ENCODE results near the gene FGF23. TPM values are rescaled to one million over a fixed set of nuclear protein-coding genes. Genes with fewer than 3 reads are reported as not detected.

Gene FGF23
- total and polyA plus RNA-seq, 4 donors = 0.10 to 0.83 (median 0.47) TPM; not detected in 1

DNA sequence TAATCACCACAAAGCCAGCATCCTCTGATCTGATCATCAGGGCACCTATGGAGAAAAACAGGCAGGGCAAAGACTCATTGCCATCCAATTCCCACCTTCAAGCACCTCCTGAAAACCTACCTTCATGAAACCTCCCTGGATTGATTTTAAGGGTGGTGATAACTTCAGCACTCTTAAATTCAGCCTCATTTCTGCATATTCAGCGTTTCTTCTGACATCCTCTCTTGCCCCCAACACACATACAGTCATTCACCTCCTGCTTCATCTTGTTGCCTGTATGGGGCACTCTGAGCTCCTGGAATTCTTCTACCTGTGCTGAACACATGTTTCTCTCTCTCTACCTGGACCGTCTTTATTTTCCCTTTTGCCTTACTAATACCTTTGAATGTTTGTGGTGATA lies 6.9 kb downstream of the FGF23 start:
- WGBS = 88% methylated on average over 2 of the region's 2 CpGs
- DNase-seq (ENCODE audit: low spot score) = no peak
- Histone ChIP-seq H3K27me3 (ENCODE audit: control insufficient read depth in 4 of 4, insufficient read depth in 4 of 4, low read length in 3 of 4) (peaks cover 0 to 12% (median 0%) of the 10 kb centered on the region in 4 donors), H3K9ac (ENCODE audit: low read depth in 1 of 2, low read length in 2 of 2) (no peak overlapping the region), H3K9me3 (ENCODE audit: control insufficient read depth in 4 of 4, low read length in 3 of 4) (no peaks in the 10 kb centered on the region), H3K4me1 (ENCODE audit: control insufficient read depth in 4 of 4, insufficient read depth in 4 of 4, low read length in 3 of 4) (no peaks in the 10 kb centered on the region), H3K4me3 (ENCODE audit: low read depth in 1 of 3, low read length in 3 of 3) (no peak overlapping the region), H3K27ac (ENCODE audit: low read depth in 1 of 2, low read length in 2 of 2) (no peak overlapping the region), H3K36me3 (ENCODE audit: control insufficient read depth in 4 of 4, insufficient read depth in 3 of 4, low read depth in 1 of 4, low read length in 3 of 4) (no peaks in the 10 kb centered on the region)
- TF ChIP-seq, protein P1, sequence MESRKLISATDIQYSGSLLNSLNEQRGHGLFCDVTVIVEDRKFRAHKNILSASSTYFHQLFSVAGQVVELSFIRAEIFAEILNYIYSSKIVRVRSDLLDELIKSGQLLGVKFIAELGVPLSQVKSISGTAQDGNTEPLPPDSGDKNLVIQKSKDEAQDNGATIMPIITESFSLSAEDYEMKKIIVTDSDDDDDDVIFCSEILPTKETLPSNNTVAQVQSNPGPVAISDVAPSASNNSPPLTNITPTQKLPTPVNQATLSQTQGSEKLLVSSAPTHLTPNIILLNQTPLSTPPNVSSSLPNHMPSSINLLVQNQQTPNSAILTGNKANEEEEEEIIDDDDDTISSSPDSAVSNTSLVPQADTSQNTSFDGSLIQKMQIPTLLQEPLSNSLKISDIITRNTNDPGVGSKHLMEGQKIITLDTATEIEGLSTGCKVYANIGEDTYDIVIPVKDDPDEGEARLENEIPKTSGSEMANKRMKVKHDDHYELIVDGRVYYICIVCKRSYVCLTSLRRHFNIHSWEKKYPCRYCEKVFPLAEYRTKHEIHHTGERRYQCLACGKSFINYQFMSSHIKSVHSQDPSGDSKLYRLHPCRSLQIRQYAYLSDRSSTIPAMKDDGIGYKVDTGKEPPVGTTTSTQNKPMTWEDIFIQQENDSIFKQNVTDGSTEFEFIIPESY (IDR thresholded peaks at IDR 0.05) = no peak
- TF ChIP-seq, protein P2, sequence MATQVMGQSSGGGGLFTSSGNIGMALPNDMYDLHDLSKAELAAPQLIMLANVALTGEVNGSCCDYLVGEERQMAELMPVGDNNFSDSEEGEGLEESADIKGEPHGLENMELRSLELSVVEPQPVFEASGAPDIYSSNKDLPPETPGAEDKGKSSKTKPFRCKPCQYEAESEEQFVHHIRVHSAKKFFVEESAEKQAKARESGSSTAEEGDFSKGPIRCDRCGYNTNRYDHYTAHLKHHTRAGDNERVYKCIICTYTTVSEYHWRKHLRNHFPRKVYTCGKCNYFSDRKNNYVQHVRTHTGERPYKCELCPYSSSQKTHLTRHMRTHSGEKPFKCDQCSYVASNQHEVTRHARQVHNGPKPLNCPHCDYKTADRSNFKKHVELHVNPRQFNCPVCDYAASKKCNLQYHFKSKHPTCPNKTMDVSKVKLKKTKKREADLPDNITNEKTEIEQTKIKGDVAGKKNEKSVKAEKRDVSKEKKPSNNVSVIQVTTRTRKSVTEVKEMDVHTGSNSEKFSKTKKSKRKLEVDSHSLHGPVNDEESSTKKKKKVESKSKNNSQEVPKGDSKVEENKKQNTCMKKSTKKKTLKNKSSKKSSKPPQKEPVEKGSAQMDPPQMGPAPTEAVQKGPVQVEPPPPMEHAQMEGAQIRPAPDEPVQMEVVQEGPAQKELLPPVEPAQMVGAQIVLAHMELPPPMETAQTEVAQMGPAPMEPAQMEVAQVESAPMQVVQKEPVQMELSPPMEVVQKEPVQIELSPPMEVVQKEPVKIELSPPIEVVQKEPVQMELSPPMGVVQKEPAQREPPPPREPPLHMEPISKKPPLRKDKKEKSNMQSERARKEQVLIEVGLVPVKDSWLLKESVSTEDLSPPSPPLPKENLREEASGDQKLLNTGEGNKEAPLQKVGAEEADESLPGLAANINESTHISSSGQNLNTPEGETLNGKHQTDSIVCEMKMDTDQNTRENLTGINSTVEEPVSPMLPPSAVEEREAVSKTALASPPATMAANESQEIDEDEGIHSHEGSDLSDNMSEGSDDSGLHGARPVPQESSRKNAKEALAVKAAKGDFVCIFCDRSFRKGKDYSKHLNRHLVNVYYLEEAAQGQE (IDR thresholded peaks at IDR 0.05) = no peak
- no peak for TF ChIP-seq SP1 (IDR thresholded peaks at IDR 0.05)
- TF ChIP-seq NR2F2 (IDR thresholded peaks at IDR 0.05) = no peak
- no peak for TF ChIP-seq RXRA (IDR thresholded peaks at IDR 0.05)
- no peak for TF ChIP-seq FOXA2 (IDR thresholded peaks at IDR 0.05)
- TF ChIP-seq TAF1 (conservative IDR thresholded peaks at IDR 0.05) = no peak
- TF ChIP-seq FOXA1 (IDR thresholded peaks at IDR 0.05) = no peak
- no peak for TF ChIP-seq GABPA (IDR thresholded peaks at IDR 0.05 in 1 of 2, conservative IDR thresholded peaks at IDR 0.05 in 1 of 2)
- TF ChIP-seq EGR1 (IDR thresholded peaks at IDR 0.05; ENCODE audit: low read depth in 2 of 2) = no peak

DNA sequence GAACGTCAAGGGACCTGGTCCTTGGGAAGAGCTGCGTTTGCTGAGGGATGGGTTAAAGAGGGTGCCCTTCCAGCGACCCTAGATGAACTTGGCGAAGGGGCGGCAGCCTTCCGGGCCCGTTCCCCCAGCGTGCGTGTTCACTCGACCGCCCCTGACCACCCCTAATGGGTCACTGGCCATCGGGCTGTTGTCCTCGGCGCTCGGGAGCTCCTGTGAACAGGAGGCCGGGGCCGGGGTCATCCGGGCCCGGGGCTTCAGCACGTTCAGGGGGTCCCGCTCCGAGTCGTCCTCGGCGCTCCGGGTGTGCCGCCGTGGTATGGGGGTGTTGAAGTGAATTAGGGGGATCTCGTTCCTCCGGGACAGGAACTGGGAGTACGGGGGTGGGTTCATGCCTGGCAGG lies 9.2 kb downstream of the FGF23 start:
- H3K9ac ChIP-seq (ENCODE audit: low read depth in 1 of 2, low read length in 2 of 2) = no peak overlapping the region
- no peaks in the 10 kb centered on the region for H3K36me3 ChIP-seq (ENCODE audit: control insufficient read depth in 4 of 4, insufficient read depth in 3 of 4, low read depth in 1 of 4, low read length in 3 of 4)
- TF ChIP-seq, protein P1 (IDR thresholded peaks at IDR 0.05) = no peak
- TF ChIP-seq JUND (IDR thresholded peaks at IDR 0.05) (no peak), HNF4A (conservative IDR thresholded peaks at IDR 0.05) (no peak), YY1 (IDR thresholded peaks at IDR 0.05) (no peak), HNF4G (IDR thresholded peaks at IDR 0.05) (no peak), GABPA (IDR thresholded peaks at IDR 0.05 in 1 of 2, conservative IDR thresholded peaks at IDR 0.05 in 1 of 2) (no peak), FOXA1 (IDR thresholded peaks at IDR 0.05) (no peak), RXRA (IDR thresholded peaks at IDR 0.05) (no peak), SP1 (IDR thresholded peaks at IDR 0.05) (no peak), FOXA2 (IDR thresholded peaks at IDR 0.05) (no peak)
- TF ChIP-seq, protein P3, sequence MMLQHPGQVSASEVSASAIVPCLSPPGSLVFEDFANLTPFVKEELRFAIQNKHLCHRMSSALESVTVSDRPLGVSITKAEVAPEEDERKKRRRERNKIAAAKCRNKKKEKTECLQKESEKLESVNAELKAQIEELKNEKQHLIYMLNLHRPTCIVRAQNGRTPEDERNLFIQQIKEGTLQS (IDR thresholded peaks at IDR 0.05) = no peak
- TF ChIP-seq, protein P4, sequence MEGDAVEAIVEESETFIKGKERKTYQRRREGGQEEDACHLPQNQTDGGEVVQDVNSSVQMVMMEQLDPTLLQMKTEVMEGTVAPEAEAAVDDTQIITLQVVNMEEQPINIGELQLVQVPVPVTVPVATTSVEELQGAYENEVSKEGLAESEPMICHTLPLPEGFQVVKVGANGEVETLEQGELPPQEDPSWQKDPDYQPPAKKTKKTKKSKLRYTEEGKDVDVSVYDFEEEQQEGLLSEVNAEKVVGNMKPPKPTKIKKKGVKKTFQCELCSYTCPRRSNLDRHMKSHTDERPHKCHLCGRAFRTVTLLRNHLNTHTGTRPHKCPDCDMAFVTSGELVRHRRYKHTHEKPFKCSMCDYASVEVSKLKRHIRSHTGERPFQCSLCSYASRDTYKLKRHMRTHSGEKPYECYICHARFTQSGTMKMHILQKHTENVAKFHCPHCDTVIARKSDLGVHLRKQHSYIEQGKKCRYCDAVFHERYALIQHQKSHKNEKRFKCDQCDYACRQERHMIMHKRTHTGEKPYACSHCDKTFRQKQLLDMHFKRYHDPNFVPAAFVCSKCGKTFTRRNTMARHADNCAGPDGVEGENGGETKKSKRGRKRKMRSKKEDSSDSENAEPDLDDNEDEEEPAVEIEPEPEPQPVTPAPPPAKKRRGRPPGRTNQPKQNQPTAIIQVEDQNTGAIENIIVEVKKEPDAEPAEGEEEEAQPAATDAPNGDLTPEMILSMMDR (IDR thresholded peaks at IDR 0.05; ENCODE audit: low read depth, low read length, missing input control) = no peak
- H3K4me1 ChIP-seq (ENCODE audit: control insufficient read depth in 4 of 4, insufficient read depth in 4 of 4, low read length in 3 of 4) = no peaks in the 10 kb centered on the region
- H3K27ac ChIP-seq (ENCODE audit: low read depth in 1 of 2, low read length in 2 of 2) = no peak overlapping the region
- H3K27me3 ChIP-seq (ENCODE audit: control insufficient read depth in 4 of 4, insufficient read depth in 4 of 4, low read length in 3 of 4) = peaks cover 0 to 13% (median 0%) of the 10 kb centered on the region in 4 donors
- whole genome bisulfite sequencing = 93% methylated on average over 31 of the region's 31 CpGs
- no peak overlapping the region for H3K4me3 ChIP-seq (ENCODE audit: low read depth in 1 of 3, low read length in 3 of 3)
- H3K9me3 ChIP-seq (ENCODE audit: control insufficient read depth in 4 of 4, low read length in 3 of 4) = no peaks in the 10 kb centered on the region
- no peak for DNase-seq (ENCODE audit: low spot score)
